Measurements from ENCODE around the gene FFAR1.
"Not testable (repeated sequence)": the region's sequence is repeated elsewhere in the genome, so short reads cannot be mapped to it uniquely, and the experiment has no call there.

The FFAR1 gene

DNA sequence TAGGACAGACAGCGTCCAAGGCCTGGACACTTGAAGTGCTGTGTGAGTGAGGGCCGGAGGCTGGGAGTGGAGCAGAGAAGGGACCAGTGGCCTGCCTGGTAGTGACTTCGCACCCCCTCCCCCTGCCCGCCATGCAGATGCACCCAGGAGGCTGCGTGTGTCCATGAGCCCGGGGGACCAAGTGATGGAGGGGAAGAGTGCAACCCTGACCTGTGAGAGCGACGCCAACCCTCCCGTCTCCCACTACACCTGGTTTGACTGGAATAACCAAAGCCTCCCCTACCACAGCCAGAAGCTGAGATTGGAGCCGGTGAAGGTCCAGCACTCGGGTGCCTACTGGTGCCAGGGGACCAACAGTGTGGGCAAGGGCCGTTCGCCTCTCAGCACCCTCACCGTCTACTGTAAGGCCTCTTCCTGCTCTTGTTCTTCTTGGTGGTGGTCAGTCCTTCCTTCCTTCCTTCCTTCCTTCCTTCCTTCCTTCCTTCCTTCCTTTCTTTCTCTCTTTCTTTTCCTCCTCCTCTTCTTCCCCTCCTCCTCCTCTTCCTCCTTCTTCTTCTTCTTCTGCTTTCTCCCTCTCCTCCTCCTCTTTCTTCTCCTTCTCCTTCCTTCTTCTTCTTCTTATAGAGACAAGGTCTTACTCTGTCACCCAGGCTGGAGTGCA is 6.0 kb upstream of the FFAR1 start:
- DNase-seq (ENCODE audit: low read depth): no peak

DNA sequence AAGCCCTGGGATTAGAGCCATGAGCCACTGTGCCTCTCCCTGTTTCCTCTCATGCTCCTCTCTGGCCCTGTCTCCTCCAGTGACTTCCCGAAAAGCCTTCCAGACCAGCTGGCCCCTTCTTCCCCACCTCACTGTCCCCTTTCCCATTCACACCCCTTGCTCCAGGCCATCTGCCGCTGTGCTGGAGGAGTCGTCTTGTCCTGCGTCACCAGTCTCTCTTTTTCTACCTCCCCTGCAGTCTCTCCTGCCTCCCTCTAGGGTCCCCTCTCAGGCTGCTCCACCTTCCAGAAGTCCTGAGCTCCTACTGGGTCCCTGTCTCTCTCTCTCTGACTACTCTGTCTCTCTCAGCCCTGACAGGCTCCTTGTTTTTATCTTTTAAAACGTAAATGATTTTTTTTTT is 5.3 kb upstream of the FFAR1 start:
- no peak for DNase-seq (ENCODE audit: low read depth)

DNA sequence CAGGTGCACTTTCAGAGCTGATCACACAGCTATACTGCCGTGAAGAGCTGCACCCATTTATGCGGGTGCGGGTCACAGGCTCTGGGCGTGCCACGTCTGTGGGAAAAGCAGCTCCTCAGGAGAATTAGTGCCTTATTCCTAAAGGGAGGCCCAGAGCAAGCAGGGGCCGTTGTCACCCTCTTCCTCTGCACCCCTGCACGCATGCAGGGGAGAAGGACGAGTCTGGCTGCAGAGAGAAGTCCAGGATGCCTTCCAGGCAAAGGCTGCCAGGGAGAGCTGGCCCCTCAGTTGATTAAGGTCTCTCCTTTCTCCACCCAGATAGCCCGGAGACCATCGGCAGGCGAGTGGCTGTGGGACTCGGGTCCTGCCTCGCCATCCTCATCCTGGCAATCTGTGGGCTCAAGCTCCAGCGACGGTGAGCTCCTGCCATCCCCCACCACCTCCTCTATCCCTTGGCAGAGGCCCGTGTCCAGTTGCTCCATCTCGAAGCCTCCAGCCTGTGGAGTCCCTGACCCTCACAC is 3.1 kb upstream of the FFAR1 start:
- no peak for DNase-seq (ENCODE audit: low read depth)

DNA sequence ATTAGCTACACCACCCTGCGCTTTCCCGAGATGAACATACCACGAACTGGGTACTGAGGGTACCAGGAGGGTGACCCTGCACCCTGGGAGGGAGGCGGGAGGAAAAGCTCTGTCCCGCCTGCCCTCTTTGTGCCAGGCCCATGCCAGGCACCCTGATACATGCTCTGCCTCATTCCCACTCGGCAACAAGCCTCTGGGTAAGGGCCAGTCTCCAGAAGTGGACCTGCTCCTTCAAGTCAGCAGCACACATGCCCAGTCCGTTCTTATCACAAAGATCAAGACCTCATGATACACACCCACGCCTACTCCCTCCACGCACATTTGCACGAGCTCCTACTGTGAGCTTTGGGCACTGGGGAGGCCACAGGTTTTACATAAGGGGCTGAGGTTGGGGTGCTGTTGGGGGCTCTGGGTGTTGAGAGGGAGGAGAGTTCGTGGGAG is 2.0 kb upstream of the FFAR1 start:
- DNase-seq (ENCODE audit: low read depth): no peak

DNA sequence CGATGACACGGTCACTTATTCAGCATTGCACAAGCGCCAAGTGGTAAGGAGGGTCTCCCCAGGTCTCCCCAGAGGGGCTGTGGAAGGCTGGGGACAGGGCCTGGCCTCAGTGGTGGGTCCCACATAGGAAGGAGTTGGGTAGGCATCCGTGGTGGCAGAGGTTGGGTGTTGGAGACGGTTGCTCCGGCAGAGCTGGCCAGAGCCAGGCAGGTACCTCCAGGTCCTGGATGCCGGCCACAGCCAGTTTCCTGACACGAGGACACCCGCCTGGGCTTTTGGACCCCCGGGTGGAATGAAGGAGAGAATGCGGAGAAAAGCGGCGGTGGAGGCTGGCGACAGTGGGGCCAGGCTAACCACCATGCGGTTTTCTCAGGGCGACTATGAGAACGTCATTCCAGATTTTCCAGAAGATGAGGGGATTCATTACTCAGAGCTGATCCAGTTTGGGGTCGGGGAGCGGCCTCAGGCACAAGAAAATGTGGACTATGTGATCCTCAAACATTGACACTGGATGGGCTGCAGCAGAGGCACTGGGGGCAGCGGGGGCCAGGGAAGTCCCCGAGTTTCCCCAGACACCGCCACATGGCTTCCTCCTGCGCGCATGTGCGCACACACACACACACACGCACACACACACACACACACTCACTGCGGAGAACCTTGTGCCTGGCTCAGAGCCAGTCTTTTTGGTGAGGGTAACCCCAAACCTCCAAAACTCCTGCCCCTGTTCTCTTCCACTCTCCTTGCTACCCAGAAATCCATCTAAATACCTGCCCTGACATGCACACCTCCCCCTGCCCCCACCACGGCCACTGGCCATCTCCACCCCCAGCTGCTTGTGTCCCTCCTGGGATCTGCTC is 1.3 kb upstream of the FFAR1 start:
- peak; percentile 70 for DNase-seq (ENCODE audit: low read depth)

DNA sequence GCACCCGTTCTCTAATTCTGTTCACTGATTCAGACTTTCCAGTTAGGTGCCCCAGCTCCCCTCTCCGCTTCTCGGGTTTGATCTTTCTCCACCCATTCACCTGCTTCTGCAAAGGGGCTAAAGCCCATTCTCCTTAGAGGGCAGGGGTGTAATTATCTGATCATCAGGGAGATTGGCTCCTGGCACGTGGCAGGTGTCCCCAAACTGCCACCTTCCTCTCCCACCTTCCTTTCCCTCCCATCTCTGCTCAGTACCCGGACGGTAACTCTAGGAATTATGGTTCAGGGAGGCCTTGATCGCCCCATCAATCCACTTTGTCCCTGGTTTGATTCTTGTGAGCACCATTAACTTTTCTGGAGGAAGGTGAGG is 212 bp downstream of the FFAR1 start:
- no peak for DNase-seq (ENCODE audit: low read depth)

DNA sequence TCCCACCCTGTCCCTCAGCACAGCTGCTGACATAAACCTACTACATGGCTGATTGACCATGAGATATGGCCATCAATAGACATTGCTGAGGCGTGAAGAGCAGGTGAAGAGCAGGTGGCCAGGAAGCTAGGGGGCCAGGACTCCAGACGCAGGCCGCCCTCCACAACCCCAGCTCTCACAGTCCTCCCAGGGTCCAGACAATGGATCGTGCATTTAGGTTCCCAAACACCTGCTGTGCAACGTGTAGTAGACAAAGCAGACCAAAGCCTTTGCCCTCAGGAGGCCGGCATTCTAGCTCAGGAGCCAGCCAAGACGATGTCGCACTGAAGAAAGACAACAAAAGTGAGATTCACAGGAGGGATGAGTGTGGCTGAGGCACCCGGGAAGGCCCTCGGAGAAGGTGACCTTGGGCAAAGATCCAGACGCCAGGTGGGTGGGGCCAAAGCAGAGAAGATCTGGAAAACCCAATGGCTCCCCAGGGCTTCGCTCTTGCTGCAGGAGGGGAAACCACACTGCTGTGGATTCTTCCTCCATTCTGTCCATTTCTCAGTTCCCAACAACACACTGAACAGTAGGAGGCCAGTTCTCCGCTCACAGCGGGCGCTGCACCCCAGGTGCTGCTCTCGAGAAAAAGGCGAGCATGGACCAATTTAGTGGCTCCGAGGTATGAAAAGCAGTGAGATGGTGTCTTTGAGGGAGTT is 1.4 kb downstream of the FFAR1 start:
- no peak for DNase-seq (ENCODE audit: low read depth)

DNA sequence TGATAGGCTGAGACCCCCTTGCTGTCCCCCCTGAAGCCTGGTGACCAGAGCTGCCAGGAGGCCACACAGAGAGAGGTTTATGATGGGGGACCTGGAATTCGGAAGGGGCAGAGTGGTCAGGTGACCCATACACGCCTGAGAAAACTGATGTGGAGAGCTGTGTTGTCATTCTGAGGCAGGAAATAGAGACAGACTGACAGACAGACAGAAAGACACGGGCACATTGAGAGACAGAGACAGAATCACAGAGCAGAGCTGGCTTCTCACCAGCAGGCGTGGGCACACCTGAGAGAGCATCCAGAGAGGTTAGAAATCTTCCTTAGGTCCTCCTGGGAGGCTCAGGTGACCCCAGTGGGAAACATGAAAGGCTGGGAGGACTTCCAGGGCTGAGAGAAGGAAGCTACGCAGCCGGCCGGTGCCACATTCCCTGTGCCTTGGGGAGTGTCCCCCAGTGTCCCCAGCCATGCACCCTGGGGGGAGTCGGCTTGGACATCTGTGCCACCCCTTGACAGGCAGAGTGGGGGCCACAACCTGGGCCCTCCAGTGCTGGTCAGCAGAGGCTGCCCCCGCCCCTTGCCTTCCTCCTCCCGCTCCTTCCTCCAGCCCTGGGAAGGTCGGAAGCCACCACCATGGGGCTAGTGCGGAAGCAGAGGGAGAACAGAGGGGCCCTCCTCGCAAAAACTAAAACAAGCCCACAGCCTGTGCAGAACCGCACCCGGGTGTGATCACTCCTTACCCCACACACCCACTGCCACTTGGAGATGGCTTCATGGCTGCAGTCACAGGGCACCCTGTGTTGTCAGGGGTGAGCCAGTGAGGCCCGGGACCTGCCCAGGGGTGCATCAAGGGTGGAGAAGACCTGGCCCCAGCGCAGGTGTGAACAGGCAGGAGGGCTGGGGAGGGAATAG is 2.2 kb downstream of the FFAR1 start:
- no peak for DNase-seq (ENCODE audit: low read depth)

DNA sequence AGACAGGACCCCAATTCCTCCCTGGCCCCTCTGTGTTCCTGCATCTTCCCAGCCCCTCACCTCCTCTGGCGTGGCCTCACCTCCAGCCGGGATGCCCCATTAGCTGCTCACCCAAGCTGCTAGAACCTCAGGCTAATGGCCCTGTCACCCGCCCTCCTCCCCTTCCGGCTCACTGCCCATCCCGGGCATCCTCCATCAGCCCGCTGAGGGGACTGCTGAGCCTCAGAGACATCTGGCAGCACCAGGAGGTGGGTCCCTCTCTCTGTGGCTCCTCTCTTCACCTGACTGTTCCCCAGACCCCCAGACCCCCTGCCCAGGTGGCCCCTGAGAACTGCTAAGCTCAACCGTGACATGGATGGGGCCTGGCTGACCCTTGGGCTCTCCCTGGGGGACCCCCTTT is 2.9 kb downstream of the FFAR1 start:
- DNase-seq (ENCODE audit: low read depth): no peak

DNA sequence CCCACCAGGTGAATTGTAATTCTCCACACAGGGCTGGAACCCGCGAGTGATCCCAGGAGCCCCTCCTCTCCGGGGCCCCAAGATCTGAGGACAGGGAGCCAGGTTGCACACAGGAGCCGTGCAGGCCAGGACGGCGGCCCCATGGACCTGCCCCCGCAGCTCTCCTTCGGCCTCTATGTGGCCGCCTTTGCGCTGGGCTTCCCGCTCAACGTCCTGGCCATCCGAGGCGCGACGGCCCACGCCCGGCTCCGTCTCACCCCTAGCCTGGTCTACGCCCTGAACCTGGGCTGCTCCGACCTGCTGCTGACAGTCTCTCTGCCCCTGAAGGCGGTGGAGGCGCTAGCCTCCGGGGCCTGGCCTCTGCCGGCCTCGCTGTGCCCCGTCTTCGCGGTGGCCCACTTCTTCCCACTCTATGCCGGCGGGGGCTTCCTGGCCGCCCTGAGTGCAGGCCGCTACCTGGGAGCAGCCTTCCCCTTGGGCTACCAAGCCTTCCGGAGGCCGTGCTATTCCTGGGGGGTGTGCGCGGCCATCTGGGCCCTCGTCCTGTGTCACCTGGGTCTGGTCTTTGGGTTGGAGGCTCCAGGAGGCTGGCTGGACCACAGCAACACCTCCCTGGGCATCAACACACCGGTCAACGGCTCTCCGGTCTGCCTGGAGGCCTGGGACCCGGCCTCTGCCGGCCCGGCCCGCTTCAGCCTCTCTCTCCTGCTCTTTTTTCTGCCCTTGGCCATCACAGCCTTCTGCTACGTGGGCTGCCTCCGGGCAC is 3.9 kb downstream of the FFAR1 start:
- DNase-seq (ENCODE audit: low read depth): no peak

DNA sequence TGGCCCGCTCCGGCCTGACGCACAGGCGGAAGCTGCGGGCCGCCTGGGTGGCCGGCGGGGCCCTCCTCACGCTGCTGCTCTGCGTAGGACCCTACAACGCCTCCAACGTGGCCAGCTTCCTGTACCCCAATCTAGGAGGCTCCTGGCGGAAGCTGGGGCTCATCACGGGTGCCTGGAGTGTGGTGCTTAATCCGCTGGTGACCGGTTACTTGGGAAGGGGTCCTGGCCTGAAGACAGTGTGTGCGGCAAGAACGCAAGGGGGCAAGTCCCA is 4.4 kb downstream of the FFAR1 start:
- no peak for DNase-seq (ENCODE audit: low read depth)

DNA sequence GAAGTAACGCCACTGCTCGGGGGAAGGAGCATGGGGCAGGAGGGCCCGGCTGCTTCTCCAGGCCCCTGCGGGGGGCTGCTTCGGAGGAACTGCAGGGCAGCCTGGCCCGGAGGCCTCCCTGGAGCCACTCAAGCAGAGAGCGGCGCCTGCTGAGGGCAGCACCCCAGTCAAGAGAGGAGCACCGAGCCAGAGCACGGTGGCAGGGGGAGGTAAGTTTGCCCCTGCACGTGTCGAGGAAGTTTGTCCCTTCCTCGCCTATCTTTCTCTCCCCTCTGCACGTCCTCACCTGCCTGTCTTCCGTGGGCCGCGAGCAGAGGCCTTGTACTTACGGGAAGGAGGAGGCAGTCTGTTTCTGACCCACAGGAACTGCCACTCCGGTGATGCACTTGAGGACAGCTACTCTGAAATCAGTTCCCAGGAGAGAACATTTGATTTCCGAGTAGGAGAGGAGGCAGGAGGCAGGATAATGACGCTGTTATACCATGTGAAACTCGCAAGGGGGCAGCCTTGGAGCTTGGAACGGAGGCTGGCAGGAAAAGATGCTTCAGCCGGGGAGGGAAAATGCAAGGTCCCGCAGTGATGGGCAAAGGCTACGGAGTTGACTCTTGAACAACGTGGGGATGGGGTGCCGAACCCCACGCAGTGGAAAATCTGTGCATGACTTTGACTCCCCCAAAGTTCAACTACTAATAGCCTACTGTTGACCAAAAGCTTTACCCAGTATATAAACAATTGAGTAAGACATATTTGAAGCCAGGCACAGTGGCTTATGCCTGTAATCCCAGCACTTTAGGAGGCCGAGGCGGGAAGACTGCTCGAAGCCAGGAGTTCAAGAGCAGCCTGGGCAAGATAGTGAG is 5.0 kb downstream of the FFAR1 start:
- DNase-seq (ENCODE audit: low read depth): peak; percentile 42

DNA sequence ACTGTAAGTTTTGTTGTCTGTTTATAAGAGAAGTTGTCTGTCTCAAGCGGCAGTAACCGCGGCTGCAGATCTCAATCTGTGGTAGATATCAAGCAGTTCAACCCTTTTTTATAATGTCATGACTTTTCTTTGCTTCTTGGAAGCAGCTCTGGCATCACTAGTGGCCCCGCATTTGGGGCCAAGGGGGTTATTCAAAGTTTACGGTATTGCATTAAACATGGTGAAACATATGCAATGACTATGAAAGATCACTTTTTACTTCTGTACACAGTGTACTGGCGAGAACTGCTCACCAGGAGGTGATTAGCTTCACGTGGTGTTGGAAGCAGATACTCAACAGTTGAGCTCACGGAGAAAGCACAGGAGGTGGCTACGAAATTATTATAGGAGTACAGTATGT is 5.9 kb downstream of the FFAR1 start:
- no peak for DNase-seq (ENCODE audit: low read depth)

DNA sequence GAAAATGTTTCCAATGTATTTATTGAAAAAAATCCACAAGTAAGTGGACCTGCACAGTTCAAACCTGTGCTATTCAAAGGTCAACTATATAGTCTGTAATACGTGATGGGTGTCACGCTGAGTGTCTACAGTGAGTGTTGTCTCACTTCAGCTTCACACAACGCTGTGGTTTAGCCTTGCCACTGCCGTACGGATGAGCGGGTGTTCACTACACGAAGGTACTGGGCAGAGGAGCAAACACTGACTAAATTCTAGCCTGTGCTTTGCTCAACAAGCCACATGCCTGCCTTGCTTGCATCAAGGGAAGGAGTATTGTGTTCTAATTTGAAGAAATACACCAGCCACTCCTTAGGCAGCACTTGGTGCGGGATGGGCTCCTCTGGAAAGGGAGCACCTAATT is 7.2 kb downstream of the FFAR1 start:
- no peak for DNase-seq (ENCODE audit: low read depth)

DNA sequence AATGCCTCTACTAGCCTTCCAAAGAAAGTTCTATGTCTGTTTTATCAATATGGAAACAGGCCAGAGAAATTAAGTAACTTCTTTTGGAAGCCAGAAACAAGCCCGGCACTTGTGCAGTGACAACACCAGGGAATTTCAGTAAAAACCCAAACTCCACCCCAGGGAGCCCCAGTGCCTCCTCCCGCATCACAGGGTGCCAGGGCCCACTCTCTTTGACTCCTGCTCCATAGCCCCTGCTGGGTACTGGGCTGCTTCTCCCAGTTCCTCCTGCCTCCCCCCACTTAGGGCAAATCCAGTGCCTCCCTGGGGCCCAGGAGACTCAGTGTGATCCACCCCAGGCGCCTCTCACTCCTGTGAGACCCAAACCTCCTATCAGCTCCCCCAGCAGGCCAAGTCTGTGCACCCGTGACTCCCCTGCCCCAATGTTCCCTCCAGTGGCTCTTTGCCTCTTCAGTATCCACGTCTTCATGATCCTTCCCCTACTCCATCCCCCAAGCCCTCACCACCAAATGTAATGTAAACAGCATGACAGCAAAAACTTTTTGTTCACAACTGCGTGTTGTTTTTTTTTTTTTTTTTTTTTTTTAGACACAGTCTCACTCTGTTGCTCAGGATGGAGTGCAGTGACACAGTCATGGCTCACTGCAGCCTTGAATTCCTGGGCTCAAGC is 8.2 kb downstream of the FFAR1 start:
- no peak for DNase-seq (ENCODE audit: low read depth)

DNA sequence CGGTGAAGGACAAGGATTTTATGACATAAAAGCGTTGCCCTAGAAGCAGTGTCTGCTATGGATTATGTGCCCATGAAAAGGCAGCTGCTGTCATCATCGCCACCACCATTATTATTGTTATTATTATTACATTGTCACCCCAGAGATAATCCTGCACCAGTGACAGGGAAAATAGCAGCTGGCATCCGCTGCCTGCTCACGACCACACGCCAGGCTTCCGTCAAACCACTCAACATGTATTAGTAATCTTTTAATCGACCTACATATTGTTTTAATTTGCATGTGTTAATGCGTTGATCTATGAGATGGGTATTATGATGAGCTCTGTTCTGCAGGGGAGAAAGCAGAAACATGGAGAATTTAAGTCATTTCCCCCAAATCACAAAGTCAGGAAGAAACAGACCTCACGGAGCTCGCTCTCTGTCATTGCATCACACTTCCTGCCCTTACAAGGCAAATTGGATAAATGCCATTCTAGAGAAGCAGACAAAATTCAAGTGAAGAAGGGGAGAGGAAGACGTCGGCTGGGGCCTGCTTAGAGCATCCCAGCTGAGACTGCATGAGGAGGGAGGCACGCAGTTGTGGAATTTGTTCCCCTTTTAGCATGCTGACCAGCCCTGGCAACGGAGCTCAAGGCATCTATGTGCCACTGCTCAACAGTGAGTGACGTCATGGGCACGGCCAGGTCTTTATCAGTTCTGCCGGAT is 10.3 kb downstream of the FFAR1 start, which contains the start of gene FFAR3:
FFAR3 (plus strand) TSS at position 594 of the 707 bp plus-strand sequence. CDS start 431 bp downstream, outside the sequence.
- DNase-seq (ENCODE audit: low read depth): no peak

DNA sequence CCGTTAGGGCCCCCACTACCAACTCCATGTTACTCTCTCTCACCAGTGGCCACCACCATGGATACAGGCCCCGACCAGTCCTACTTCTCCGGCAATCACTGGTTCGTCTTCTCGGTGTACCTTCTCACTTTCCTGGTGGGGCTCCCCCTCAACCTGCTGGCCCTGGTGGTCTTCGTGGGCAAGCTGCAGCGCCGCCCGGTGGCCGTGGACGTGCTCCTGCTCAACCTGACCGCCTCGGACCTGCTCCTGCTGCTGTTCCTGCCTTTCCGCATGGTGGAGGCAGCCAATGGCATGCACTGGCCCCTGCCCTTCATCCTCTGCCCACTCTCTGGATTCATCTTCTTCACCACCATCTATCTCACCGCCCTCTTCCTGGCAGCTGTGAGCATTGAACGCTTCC is 11.1 kb downstream of the FFAR1 start:
- not testable (repeated sequence) for DNase-seq (ENCODE audit: low read depth)

DNA sequence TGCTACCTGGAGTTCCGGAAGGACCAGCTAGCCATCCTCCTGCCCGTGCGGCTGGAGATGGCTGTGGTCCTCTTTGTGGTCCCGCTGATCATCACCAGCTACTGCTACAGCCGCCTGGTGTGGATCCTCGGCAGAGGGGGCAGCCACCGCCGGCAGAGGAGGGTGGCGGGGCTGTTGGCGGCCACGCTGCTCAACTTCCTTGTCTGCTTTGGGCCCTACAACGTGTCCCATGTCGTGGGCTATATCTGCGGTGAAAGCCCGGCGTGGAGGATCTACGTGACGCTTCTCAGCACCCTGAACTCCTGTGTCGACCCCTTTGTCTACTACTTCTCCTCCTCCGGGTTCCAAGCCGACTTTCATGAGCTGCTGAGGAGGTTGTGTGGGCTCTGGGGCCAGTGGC is 11.7 kb downstream of the FFAR1 start:
- DNase-seq (ENCODE audit: low read depth): not testable (repeated sequence)

DNA sequence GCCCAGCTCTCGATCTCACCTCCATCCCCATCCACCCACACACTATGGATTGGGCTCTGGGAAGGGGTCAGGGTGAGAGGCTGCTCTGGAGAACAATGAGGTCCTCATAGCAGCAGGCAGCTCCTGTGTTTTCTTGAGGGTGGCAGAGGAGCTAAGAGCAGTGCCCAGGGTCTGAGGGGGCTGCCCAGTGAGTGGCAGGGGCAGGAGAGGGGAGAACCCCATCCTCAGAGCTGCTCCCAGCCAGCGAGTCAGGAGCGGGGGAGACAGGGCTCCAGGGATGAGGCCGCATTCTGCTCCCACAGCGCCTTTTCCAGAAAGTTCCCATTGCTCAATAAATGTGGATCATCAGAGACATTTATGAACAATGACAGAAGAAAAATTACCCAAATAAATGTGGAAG is 12.4 kb downstream of the FFAR1 start:
- not testable (repeated sequence) for DNase-seq (ENCODE audit: low read depth)

Data from T-helper 22 cell (primary cell).